Measurements from ENCODE around the gene KRTAP1-1.

KRTAP1-1 gene

GRCh38 chr17:41019415-41019814 lies 21.8 kb downstream of the KRTAP1-1 start:
- Mint-ChIP-seq H3K36me3 (ENCODE audit: low read depth) (no peaks in the 10 kb centered on the region), H3K4me1 (no peaks in the 10 kb centered on the region), H3K27ac (no peak overlapping the region), H3K27me3 (ENCODE audit: low read depth) (no peaks in the 10 kb centered on the region), H3K9me3 (peaks cover 10% of the 10 kb centered on the region), H3K4me3 (no peak overlapping the region)
- TF ChIP-seq CTCF (IDR thresholded peaks at IDR 0.05; ENCODE audit: unreplicated experiment in 3 of 3) = no peak

- Mint-ChIP-seq H3K4me1 (peaks cover 3% of the 10 kb centered on the region), H3K9me3 (peaks cover 10% of the 10 kb centered on the region), H3K27me3 (ENCODE audit: low read depth) (no peaks in the 10 kb centered on the region), H3K4me3 (no peak overlapping the region), H3K36me3 (ENCODE audit: low read depth) (no peaks in the 10 kb centered on the region), H3K27ac (no peak overlapping the region)
- no peak for TF ChIP-seq CTCF (IDR thresholded peaks at IDR 0.05; ENCODE audit: unreplicated experiment in 3 of 3)
Observed at GRCh38 chr17:41018541-41018940, 22.7 kb downstream of the KRTAP1-1 start.

GRCh38 chr17:41016578-41017215 lies 24.6 kb downstream of the KRTAP1-1 start:
- no peaks in the 10 kb centered on the region for H3K36me3 Mint-ChIP-seq (ENCODE audit: low read depth)
- H3K27me3 Mint-ChIP-seq (ENCODE audit: low read depth) = no peaks in the 10 kb centered on the region
- H3K4me3 Mint-ChIP-seq = no peak overlapping the region
- peaks cover 16% of the 10 kb centered on the region for H3K4me1 Mint-ChIP-seq
- peaks cover 6% of the 10 kb centered on the region for H3K9me3 Mint-ChIP-seq
- no peak overlapping the region for H3K27ac Mint-ChIP-seq
- no peak for TF ChIP-seq CTCF (IDR thresholded peaks at IDR 0.05; ENCODE audit: unreplicated experiment in 3 of 3)

GRCh38 chr17:41015454-41015853 lies 25.8 kb downstream of the KRTAP1-1 start:
- TF ChIP-seq CTCF (IDR thresholded peaks at IDR 0.05; ENCODE audit: unreplicated experiment in 3 of 3) = no peak
- Mint-ChIP-seq H3K27me3 (ENCODE audit: low read depth) (no peaks in the 10 kb centered on the region), H3K27ac (no peak overlapping the region), H3K36me3 (ENCODE audit: low read depth) (no peaks in the 10 kb centered on the region), H3K4me3 (no peak overlapping the region), H3K4me1 (peaks cover 19% of the 10 kb centered on the region), H3K9me3 (peaks cover 2% of the 10 kb centered on the region)

GRCh38 chr17:41013606-41014005 lies 27.6 kb downstream of the KRTAP1-1 start:
- H3K9me3 Mint-ChIP-seq = peaks cover 2% of the 10 kb centered on the region
- H3K36me3 Mint-ChIP-seq (ENCODE audit: low read depth) = no peaks in the 10 kb centered on the region
- H3K27ac Mint-ChIP-seq = peak overlapping the region; percentile 40 to 76 (median 44)
- no peaks in the 10 kb centered on the region for H3K27me3 Mint-ChIP-seq (ENCODE audit: low read depth)
- peaks cover 19% of the 10 kb centered on the region for H3K4me1 Mint-ChIP-seq
- no peak overlapping the region for H3K4me3 Mint-ChIP-seq
- no peak for TF ChIP-seq CTCF (IDR thresholded peaks at IDR 0.05; ENCODE audit: unreplicated experiment in 3 of 3)

- Mint-ChIP-seq H3K27ac (peak overlapping the region; percentile 4 to 44 (median 39)), H3K36me3 (ENCODE audit: low read depth) (no peaks in the 10 kb centered on the region), H3K9me3 (peaks cover 2% of the 10 kb centered on the region), H3K4me1 (peaks cover 19% of the 10 kb centered on the region), H3K27me3 (ENCODE audit: low read depth) (no peaks in the 10 kb centered on the region), H3K4me3 (no peak overlapping the region)
- no peak for TF ChIP-seq CTCF (IDR thresholded peaks at IDR 0.05; ENCODE audit: unreplicated experiment in 3 of 3)
Observed at GRCh38 chr17:41013181-41013580, 28.1 kb downstream of the KRTAP1-1 start.

Data from nephron (organoid).